AG08396 (cell line): ENCODE measurements around the gene ARHGAP24.
"Not testable (repeated sequence)": the region's sequence is repeated elsewhere in the genome, so short reads cannot be mapped to it uniquely, and the experiment has no call there.

Experiments
- DNase-seq: peaks from one replicate; pipeline ENCODE4 v3.0.0; 2012; ENCODE audit warnings: low spot score, mixed read lengths

The ARHGAP24 gene

DNA sequence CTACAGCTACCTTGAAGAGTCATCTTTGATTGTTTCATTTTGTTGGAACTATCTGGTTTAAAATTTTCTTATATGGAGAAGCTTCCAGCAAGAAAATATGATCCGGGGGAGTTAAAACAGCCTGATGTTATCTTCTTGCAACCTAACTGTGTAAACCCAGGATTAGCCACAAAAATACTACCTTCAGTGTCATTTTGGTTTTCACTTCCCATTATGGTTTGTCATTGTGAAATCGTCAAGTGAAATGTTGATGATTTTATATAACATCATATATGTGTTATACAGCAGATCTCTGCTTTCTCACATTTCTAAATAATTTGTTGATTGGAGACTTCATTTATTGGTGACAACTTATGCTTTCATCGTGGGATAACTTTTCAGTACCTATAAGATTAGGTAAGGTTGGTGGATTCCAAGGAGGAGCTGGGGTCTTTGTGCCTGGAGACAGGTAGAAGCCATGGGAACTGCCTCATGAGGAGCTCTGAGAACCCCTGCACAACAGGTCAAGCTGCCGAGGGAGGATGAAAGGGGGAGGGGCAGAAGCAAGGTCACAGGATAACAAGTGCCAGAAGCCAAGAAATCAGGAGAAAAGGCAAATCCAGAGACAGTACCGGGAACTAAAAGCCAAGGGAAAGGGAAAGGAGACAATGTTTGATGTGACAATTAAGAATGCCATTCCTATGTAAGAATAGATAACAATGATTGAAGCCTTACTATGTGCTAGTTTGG, 7.2 kb downstream of the ARHGAP24 start:
- DNase-seq, result no peak

- peak; percentile 14 for DNase-seq
These were observed 11.6 kb downstream of the ARHGAP24 start for GRCh38 chr4:85486425-85487086.

DNA sequence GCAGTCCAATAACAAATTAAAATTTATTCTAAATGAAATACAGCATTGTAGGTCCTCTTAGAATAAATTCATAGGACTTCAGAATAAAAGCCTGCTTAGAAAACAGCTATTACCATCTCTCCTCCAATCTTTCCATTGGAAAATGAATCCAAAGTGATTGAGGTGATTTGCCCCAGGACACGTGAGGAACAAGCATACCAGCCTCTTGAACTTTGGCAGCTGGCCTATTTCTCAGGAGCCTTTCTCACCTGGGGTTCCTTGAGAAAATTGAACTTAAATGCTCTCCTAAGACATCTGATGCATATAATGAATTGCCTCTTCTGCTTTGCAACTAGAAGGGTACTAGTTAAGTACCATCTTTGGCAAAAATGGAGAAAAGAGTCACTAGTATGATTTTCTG, 13.5 kb downstream of the ARHGAP24 start:
- DNase-seq, result no peak

- peak; percentile 17 for DNase-seq
These were observed 14.5 kb downstream of the ARHGAP24 start for GRCh38 chr4:85489273-85489981.

GRCh38 chr4:85491527-85491926, 16.6 kb downstream of the ARHGAP24 start:
- DNase-seq, result no peak

DNA sequence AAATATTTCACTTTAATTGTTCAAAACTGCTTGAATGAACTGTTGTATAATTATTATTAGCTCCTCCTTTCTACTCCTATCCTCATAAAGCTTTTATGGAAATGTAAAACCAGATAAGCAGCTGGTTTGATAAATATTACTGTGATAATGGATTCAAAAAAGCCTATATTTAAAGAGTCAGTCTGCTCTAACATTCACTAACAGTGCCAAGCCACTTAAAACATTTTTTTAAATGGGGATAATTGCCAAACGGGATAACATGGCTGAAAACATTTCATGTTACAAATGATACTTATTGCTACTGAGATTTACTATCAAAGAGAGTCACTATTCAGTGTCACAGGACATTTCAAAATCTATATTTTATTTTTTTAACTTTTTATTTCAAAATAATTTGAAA, 17.4 kb downstream of the ARHGAP24 start:
- no peak for DNase-seq

DNA sequence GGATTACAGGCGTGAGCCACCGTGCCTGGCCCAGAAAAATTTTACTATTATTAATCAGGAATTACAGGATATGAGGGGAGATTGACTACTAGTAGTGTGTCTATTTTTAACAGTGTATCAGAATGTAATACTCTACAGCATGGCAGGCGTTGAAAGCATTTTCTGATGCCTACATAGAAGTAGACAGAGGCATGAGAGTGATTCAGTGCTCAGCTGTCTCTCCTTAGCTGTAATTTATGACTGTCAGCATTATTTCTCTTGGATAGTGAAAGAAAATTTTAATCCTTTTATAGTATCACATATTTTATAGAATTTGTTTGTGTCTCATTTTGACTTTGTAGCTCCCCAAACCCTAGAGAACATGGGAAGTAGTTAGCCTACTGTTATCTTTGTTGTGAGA, 20.7 kb downstream of the ARHGAP24 start:
- no peak for DNase-seq

DNA sequence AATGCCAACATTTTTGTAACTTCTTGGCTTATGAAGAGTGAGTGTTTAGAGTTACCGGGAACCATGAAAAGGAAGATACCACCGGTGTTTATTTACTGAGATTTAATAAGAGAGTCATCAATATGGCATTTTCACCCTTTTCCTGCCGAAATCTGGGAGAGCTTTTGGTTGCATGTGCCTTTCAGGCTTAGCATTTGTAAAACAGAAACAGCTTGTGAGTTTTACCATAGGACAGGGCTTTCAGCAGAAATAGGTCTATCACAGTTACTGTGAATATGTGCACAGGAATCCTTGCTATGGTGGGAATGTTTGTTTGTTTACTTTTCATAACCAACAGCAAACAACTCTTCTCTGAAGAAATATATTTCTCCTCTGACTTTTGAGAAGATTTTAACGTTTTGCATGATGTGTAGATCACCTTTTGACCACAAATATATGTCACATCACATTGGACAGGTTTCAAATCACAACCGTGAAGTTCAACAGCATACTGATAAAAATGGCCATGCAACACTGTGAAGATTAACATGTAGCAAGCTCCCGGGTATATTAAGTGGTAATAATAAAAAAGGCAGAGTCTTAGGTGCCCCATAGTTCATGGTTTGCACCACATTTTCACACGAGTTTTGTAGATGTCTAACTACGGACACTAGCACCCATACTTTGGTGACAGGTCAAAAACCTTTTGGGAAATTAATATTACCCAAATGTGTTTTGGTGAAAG, 21.3 kb downstream of the ARHGAP24 start:
- DNase-seq, result no peak

DNA sequence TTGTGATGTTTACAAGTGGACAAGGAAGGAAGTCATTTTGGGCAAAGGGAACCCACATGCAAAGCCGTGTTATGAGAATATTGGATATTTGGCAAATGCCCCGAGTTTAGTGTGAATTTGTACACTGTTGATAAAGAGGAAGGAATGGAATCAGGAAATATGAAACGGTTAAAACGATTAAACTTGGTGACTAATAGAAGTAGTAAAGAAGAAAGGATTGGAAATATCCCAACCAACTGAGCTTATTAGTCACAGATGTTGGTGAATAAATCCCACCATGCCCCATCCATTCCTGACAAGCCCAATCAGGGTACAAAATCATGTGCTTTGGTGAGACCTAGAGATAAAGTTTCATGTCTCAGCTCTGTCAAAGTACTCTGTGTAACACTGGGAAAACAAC, 22.0 kb downstream of the ARHGAP24 start:
- DNase-seq, result peak; percentile 20

DNA sequence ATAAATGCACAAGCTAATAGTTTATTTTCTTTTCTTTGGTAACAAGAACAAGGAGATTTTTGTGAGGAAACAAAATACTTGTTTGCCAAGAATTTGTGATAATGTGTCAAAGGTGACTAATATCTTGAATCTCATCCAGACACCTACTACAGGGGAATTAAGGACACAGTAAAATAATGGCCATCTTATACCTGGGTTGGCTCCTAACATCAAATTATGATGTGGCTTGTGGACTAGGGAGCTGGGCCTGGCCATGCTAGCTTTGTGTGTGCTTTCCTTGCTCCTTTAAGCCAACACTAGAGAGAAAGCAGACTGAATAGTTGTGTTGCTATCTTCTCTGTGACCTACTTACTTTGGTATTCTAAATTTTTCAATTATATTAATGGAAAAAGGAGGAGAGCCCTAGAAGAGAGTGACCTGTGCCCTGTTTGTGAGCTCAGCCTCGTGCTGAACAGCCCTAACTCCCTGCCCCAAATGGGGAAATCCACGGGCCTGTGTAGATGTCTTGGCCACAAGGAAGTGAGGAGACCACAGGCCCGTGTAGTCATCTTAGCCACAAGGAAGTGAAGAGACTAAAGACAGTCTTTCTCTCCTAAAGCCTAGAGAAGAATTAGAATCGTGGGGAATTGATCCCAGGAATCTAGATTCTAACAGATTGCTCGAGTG, 23.3 kb downstream of the ARHGAP24 start:
- peak; percentile 11 for DNase-seq

- no peak for DNase-seq
These were observed 24.6 kb downstream of the ARHGAP24 start for GRCh38 chr4:85499573-85499972.

GRCh38 chr4:85500110-85500867, 25.3 kb downstream of the ARHGAP24 start:
- no peak for DNase-seq

DNA sequence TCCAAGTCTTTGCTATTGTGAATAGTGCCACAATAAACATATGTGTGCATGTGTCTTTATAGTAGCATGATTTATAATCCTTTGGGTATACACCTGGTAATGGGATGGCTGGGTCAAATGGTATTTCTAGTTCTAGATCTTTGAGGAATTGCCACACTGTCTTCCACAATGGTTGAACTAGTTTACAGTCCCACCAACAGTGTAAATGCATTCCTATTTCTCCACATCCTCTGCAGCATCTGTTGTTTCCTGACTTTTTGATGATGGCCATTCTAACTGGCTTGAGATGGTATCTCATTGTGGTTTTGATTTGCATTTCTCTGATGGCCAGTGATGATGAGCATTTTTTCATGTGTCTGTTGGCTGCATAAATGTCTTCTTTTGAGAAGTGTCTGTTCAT, 26.2 kb downstream of the ARHGAP24 start:
- not testable (repeated sequence) for DNase-seq

DNA sequence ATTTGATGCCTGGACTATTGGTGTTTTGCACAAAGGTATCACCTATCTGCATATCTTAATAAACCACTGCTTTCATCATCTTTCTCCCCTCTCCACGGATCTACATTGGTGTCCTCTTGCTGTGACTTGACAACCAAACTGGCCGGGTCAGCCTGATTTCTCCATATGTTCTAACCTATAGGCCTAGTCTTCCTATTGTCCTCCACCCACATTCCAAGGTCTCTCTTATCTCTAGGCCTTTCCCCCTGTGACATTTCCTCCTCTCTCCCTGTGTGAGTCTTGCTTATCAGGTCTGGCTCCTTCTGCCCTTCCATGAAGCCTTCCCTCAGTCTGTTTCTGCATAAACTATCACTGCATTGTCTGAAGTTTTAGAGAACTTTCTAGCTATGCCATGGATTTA, 33.7 kb downstream of the ARHGAP24 start:
- no peak for DNase-seq

DNA sequence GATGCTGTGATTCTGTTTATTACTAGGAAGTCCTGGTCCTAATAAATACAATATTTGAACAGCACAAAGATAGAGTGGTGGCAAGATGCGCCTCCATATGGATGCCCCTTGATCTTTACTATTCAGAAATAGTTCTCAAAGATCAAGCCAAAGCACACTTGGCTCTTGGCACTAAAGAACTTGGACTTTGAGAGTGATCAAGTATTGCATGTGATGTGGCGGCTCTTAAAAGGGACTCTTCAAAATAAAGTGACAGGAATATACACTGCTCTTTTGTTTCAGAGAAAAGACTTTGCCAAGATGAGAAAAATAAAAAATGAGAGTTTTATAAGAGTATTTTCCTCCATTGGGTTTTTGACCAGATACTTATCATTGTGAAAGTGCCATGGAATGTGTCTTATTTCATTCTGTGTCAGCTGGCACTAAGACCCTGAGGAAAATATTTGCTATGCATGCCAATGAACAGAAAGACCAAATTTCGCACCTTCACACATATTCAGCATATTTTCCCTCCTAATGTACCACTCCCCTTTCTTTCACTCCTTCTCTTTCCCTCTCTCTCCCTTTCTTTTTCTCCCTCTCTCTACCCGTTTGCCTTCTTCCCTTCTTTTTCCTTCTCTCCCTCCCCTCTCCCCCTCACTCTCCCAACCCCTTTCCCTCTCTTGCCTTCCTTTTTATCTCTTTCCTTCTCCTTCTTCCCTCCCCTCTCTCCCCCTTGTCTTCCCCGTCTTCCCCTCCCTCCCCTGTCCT, 35.1 kb downstream of the ARHGAP24 start:
- no peak for DNase-seq

DNA sequence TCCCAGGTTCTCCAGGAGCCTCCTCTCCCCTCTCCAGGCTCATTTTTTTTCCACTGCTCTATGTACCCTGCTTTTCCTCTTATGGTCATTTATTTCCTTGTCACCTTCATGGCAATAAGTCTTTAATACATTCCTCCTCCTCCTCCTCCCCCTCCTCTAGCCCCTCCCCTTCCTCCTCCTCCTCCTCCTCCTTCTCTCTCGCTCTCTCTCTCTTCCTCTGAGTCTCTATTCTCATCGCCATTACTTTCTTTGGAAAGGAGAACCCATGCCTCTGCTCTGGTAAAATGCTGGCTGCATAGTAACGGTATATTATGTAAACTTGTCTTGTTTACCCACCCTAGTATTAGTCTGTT, 35.7 kb downstream of the ARHGAP24 start:
- DNase-seq, result no peak

GRCh38 chr4:85512446-85513205, 37.7 kb downstream of the ARHGAP24 start:
- DNase-seq, result no peak

GRCh38 chr4:85514117-85514516, 39.2 kb downstream of the ARHGAP24 start:
- DNase-seq, result no peak

DNA sequence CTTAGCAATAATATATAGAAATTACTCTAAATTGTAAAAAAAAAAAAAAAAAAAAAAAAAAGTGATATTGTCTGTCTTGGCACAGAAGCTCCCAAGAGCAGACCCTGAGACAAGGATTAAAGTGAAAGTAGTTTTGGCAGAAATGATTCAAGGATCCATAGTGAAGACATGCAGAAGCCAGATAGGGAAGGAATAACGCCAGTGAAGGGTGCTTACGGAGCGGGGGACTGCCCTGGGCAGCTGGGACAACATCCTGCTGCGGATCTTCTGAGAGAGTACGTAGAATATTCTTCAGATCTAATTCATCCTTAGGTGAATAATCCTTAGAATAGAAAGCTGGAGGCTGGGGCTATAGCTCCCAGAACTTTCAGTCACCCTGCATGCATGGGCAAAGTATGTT, 39.8 kb downstream of the ARHGAP24 start:
- no peak for DNase-seq

DNA sequence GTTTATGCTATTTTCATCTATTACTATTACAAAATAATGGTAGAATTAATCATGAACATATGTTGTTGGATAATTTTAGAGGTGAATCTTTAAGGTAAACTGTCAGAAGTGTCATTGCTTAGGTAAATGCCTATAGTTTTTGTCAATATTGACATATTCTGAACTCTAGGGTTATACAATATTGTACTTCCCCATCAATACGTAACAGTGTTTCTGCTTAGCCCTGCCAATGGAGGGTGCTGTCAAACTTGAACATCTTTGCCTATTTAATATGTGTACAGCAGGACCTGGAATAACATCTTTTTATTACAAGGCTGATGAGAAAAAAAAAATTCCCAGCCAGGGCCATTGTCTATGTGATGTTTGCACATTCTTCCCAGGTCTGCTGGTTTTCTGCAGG, 40.8 kb downstream of the ARHGAP24 start:
- no peak for DNase-seq
